CD4-positive, alpha-beta T cell (primary cell): Measurements from ENCODE around the gene TBC1D9B. TPM values are rescaled to one million over a fixed set of nuclear protein-coding genes. Genes with fewer than 3 reads are reported as not detected.

Experiments used
- ATAC-seq: fragments of 200-7000 bp; cut with Tn5 transposase; one replicate; pipeline ENCODE4 v1.10.0; 2022; ENCODE audit warnings: mild to moderate bottlenecking; ENCODE audit not compliant: poor library complexity
- CTCF ChIA-PET: fragments of 350-600 bp; sonication (Branson Sonifier 250); formaldehyde crosslinking; loops from one replicate; lab custom pipeline; 2021; ENCODE audit warnings: antibody characterized with exemption, inconsistent platforms; lab: Charles Lee
- POLR2A ChIA-PET: fragments of 350-600 bp; sonication (Branson Sonifier 250); formaldehyde crosslinking; loops from one replicate; lab custom pipeline; 2021; ENCODE audit warnings: antibody characterized with exemption, inconsistent platforms; lab: Charles Lee
- DNase-seq, 14 experiments: peaks; one replicate each; pipeline ENCODE4 v3.0.0-alpha.2; 2013 to 2020; ENCODE audit warnings: mixed read lengths in 2 of 14
- H3K27ac ChIP-seq, 2 donors: one replicate each; pipeline versions ENCODE4 v1.5.1 to v1.7.0; 2013; ENCODE audit warnings: low read length in 2 of 2, low read depth in 1 of 2, mild to moderate bottlenecking in 1 of 2
- H3K27me3 ChIP-seq, 2 experiments: 1 replicate in 1 of 2; 2 replicates in 1 of 2; pipeline versions ENCODE4 v1.6.1 to v1.7.0; 2013; ENCODE audit warnings: low read length in 2 of 2, control low read depth in 1 of 2, mild to moderate bottlenecking in 1 of 2, moderate library complexity in 1 of 2; ENCODE audit not compliant: insufficient read depth in 2 of 2, control insufficient read depth in 1 of 2
- H3K36me3 ChIP-seq: one replicate; pipeline ENCODE4 v1.6.1; 2013; ENCODE audit warnings: low read length, control low read depth; ENCODE audit not compliant: insufficient read depth
- H3K4me1 ChIP-seq: one replicate; pipeline ENCODE4 v1.6.1; 2013; ENCODE audit warnings: low read length, control low read depth; ENCODE audit not compliant: insufficient read depth
- H3K4me3 ChIP-seq: one replicate; pipeline ENCODE4 v1.5.1; 2013; ENCODE audit warnings: mild to moderate bottlenecking, low read length, moderate library complexity
- H3K9me3 ChIP-seq, 2 experiments: 1 replicate in 1 of 2; 2 replicates in 1 of 2; pipeline versions ENCODE4 v1.6.1 to v1.7.0; 2013; ENCODE audit warnings: low read length in 2 of 2, mild to moderate bottlenecking in 2 of 2, control low read depth in 1 of 2, moderate library complexity in 1 of 2; ENCODE audit not compliant: control insufficient read depth in 1 of 2, insufficient read depth in 1 of 2
- H3K27ac Mint-ChIP-seq: one replicate; pipeline ENCODE4 v1.8.0; 2020; ENCODE audit warnings: mixed read lengths
- H3K27me3 Mint-ChIP-seq: one replicate; pipeline ENCODE4 v1.8.0; 2021; ENCODE audit warnings: mixed read lengths
- H3K36me3 Mint-ChIP-seq: one replicate; pipeline ENCODE4 v1.8.0; 2021; ENCODE audit warnings: low read depth, mixed read lengths
- H3K4me1 Mint-ChIP-seq: one replicate; pipeline ENCODE4 v1.8.0; 2021; ENCODE audit warnings: low read depth, mixed read lengths
- H3K4me3 Mint-ChIP-seq: one replicate; pipeline ENCODE4 v1.8.0; 2020; ENCODE audit warnings: mild to moderate bottlenecking, mixed read lengths
- H3K9me3 Mint-ChIP-seq: one replicate; pipeline ENCODE4 v1.8.0; 2020; ENCODE audit warnings: mixed read lengths
- intact Hi-C, 2 experiments: fragments of 100-400 bp; cut with DNase I in 1 of 2; cut with micrococcal nuclease in 1 of 2; formaldehyde crosslinking; loops; one replicate each; pipeline versions ENCODE4 v1.15.1 to v1.9.0; 2023 to 2025; cut with DNase I, micrococcal nuclease
- total RNA-seq, 174 experiments: library from RNA in 2 of 174; stranded (reverse) in 2 of 174; gene quantifications; one replicate each; pipeline ENCODE4 v1.2.3 and lab custom pipeline; 2021 to 2026
- TF ChIP-seq, protein P1 (sequence below): fragments of 200-600 bp; IDR thresholded peaks from one replicate; pipeline ENCODE4 v1.8.0; 2022; ENCODE audit warnings: antibody characterized with exemption, mild to moderate bottlenecking

Gene TBC1D9B
- total RNA-seq, 2 experiments from 2014 or later, result 67.5 to 71.8 TPM

DNA sequence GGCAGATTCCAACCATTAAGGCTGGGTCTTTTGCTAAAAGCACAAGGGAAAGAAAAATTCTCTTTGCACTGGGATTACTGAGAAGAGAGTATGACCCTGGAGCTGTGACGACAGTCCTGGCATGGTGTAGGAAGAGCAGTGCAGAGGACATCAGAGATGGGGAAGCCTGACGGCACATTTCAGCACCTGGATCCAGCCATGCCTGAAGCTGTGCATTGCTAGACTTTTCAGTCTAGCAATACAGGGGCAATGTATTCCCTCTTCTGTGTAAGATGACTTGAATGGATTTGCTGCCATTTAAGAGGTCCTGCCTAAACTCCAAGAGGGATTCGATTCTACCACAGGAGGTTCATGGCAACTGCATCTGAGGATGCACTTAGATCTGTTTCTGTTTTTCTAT lies 36.7 kb downstream of the TBC1D9B start:
- Histone ChIP-seq H3K27me3 (no peaks in the 10 kb centered on the region), H3K4me1 (no peaks in the 10 kb centered on the region), H3K9me3 (no peaks in the 10 kb centered on the region), H3K27ac (no peak overlapping the region), H3K36me3 (peaks cover 60% of the 10 kb centered on the region), H3K4me3 (no peak overlapping the region)
- intact Hi-C loops, result no loop called here
- TF ChIP-seq, protein P1, sequence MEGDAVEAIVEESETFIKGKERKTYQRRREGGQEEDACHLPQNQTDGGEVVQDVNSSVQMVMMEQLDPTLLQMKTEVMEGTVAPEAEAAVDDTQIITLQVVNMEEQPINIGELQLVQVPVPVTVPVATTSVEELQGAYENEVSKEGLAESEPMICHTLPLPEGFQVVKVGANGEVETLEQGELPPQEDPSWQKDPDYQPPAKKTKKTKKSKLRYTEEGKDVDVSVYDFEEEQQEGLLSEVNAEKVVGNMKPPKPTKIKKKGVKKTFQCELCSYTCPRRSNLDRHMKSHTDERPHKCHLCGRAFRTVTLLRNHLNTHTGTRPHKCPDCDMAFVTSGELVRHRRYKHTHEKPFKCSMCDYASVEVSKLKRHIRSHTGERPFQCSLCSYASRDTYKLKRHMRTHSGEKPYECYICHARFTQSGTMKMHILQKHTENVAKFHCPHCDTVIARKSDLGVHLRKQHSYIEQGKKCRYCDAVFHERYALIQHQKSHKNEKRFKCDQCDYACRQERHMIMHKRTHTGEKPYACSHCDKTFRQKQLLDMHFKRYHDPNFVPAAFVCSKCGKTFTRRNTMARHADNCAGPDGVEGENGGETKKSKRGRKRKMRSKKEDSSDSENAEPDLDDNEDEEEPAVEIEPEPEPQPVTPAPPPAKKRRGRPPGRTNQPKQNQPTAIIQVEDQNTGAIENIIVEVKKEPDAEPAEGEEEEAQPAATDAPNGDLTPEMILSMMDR, result no peak
- ChIA-PET POLR2A (no interaction called here), CTCF (interaction anchor here (1.1 kb wide), 1 partner anchor 69 kb away, joined by 3 read pairs; no protein-coding TSS in a partner anchor)
- no peak for ATAC-seq
- no peak overlapping the region for H3K27ac Mint-ChIP-seq
- peaks cover 51% of the 10 kb centered on the region for H3K36me3 Mint-ChIP-seq
- H3K4me3 Mint-ChIP-seq, result no peak overlapping the region
- H3K4me1 Mint-ChIP-seq, result no peaks in the 10 kb centered on the region
- no peak for DNase-seq
- H3K27me3 Mint-ChIP-seq, result no peaks in the 10 kb centered on the region
- no peaks in the 10 kb centered on the region for H3K9me3 Mint-ChIP-seq

DNA sequence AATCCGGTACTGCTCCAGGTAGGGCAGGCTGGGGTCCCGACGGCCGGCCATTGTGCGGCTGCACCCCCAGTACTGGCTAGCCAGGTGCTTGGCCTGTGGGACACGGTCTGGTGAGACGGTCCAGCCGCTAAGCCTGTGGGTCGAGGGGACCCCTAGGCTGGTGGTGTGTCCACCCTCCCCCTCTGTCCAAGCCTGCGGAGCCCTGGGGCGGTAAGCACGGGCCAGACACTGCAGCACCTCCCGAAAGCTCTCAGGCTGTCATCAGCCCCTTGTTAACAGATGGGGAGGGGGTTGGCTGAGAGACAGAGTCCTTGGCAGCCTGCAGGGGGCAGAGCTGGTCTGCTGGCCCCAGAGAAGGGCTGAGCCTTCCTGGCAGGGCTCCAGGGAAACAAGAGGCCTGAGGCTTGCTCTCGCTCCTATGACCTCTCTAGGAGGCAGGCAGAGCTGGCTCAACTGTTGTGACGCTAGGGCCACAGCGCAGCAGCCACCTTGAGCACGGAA lies 37.2 kb downstream of the TBC1D9B start:
- no peak overlapping the region for H3K4me3 ChIP-seq
- ChIA-PET CTCF (interaction anchor here (1.1 kb wide), 1 partner anchor 68 kb away, joined by 3 read pairs; no protein-coding TSS in a partner anchor), POLR2A (no interaction called here)
- no peak for ATAC-seq
- Mint-ChIP-seq H3K27me3 (no peaks in the 10 kb centered on the region), H3K4me1 (no peaks in the 10 kb centered on the region), H3K27ac (no peak overlapping the region), H3K36me3 (peaks cover 50% of the 10 kb centered on the region), H3K4me3 (no peak overlapping the region), H3K9me3 (no peaks in the 10 kb centered on the region)
- TF ChIP-seq, protein P1, result no peak
- H3K27me3 ChIP-seq, result no peaks in the 10 kb centered on the region
- H3K9me3 ChIP-seq, result no peaks in the 10 kb centered on the region
- peaks cover 57% of the 10 kb centered on the region for H3K36me3 ChIP-seq
- no peak overlapping the region for H3K27ac ChIP-seq
- no peaks in the 10 kb centered on the region for H3K4me1 ChIP-seq
- DNase-seq, result peak in 1 of 14 experiments; percentile 26
- intact Hi-C loops, result no loop called here

DNA sequence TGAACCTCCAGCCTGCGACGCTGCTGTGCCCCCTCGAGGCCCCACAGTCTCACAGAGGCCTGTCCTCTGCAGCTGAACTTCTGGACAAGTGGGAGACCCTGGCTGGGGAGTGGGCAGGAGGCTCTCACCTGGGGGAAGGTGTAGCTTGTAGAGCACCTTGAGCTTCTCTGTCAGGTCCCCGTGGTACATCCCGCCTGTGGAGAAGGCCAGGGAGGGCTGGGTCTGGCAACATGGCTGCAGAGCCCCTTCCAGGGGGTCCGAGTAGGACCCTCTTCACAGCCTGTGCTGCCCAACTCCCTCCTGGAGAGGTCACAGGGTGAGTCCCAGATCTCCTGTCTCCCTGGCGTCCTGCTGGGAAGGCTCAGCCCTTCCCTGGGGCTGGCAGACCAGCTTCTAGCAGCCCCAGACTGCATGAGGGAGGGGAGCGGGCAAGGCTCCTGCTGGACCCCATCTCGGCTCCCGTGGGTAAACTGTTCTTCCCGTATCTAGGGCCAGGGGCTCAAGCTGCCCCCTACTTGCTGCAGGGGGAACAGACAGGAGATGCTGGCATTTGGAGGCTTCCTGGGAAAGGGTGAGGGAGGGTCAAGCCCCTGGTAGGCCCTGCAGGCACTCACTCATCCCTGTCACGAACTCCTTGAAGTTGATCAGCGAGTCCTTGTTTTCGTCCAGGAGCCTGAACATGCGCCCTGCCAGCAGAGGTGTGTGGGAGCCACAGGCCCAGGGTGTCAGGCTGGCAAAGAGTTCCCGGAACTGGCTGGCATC lies 37.9 kb downstream of the TBC1D9B start:
- no peak overlapping the region for H3K27ac ChIP-seq
- TF ChIP-seq, protein P1, result no peak
- DNase-seq, result no peak
- Mint-ChIP-seq H3K4me3 (no peak overlapping the region), H3K27me3 (no peaks in the 10 kb centered on the region), H3K9me3 (no peaks in the 10 kb centered on the region), H3K36me3 (peaks cover 50% of the 10 kb centered on the region), H3K27ac (no peak overlapping the region), H3K4me1 (no peaks in the 10 kb centered on the region)
- no peaks in the 10 kb centered on the region for H3K9me3 ChIP-seq
- CTCF ChIA-PET, result no interaction called here
- ATAC-seq, result no peak
- intact Hi-C loops, result no loop called here
- POLR2A ChIA-PET, result no interaction called here
- H3K36me3 ChIP-seq, result peaks cover 56% of the 10 kb centered on the region
- no peak overlapping the region for H3K4me3 ChIP-seq
- no peaks in the 10 kb centered on the region for H3K4me1 ChIP-seq
- H3K27me3 ChIP-seq, result no peaks in the 10 kb centered on the region
